Muscle of leg (tissue), 11 donors: ENCODE results near the gene ANKRD31. TPM values are rescaled to one million over a fixed set of nuclear protein-coding genes. Genes with fewer than 3 reads are reported as not detected.
"Not testable (repeated sequence)": the region's sequence is repeated elsewhere in the genome, so short reads cannot be mapped to it uniquely, and the experiment has no call there.

Experiments used
- DNase-seq: peaks from one replicate; pipeline ENCODE4 v3.0.0; 2013
- H3K27ac ChIP-seq: one replicate; pipeline ENCODE4 v1.5.1; 2013; ENCODE audit warnings: mild to moderate bottlenecking, low read length, control low read depth
- H3K27me3 ChIP-seq: one replicate; pipeline ENCODE4 v1.6.1; 2013; ENCODE audit warnings: low read length; ENCODE audit not compliant: control insufficient read depth, insufficient read depth
- H3K36me3 ChIP-seq: one replicate; pipeline ENCODE4 v1.6.1; 2013; ENCODE audit warnings: low read length; ENCODE audit not compliant: control insufficient read depth, insufficient read depth
- H3K4me1 ChIP-seq: one replicate; pipeline ENCODE4 v1.6.1; 2013; ENCODE audit warnings: low read length; ENCODE audit not compliant: control insufficient read depth, insufficient read depth
- H3K4me3 ChIP-seq: one replicate; pipeline ENCODE4 v1.5.1; 2013; ENCODE audit warnings: low read length, control low read depth
- H3K9me3 ChIP-seq: replicated peaks from 2 replicates; pipeline ENCODE4 v1.6.1; 2013; ENCODE audit warnings: low read depth, low read length; ENCODE audit not compliant: control insufficient read depth
- WGBS: methylation state at CpG from one replicate; pipeline ENCODE4 v1.1.5; 2013; ENCODE audit warnings: missing lambda C conversion rate; ENCODE audit not compliant: insufficient coverage; 5-methylcytosine and 5-hydroxymethylcytosine counted together
- polyA plus RNA-seq, 8 donors: library from polyadenylated mRNA; unstranded; fragments of 120-200 nt; gene quantifications; one replicate each; pipeline versions ENCODE4 v1.2.1 to v1.2.3, GENCODE V29; 2013; ENCODE audit warnings: inconsistent platforms in 1 of 8, low replicate concordance in 1 of 8; ENCODE audit not compliant: insufficient read length in 8 of 8, insufficient read depth in 1 of 8
- total RNA-seq: library from RNA; stranded (reverse); fragments of 120-200 nt; gene quantifications from one replicate; pipeline ENCODE4 v1.2.4, GENCODE V29; 2013

The ANKRD31 gene
- total and polyA plus RNA-seq, 9 donors, result 0.06 to 0.27 (median 0.13) TPM

DNA sequence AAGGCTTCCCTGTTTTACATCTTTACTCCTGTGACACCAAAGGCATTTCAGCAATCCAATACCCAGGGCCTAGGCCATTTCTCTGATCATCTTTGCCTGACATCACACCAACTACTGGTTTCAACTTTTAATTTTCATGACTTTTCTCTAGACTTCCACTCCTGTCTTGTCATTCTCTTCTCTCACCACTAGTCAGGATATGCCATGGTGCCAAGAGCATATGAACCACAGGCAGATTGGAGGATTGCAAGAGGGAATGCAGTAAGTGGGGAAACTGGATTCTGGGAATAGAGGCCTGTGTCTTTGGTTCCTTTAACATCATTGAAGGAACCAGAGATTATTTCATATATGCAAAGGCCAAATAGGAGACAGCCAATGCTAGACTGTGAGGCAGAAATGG is 69.3 kb downstream of the ANKRD31 start:
- Histone ChIP-seq H3K4me1 (no peaks in the 10 kb centered on the region), H3K36me3 (no peaks in the 10 kb centered on the region), H3K9me3 (no peaks in the 10 kb centered on the region), H3K4me3 (no peak overlapping the region), H3K27ac (no peak overlapping the region), H3K27me3 (no peaks in the 10 kb centered on the region)
- no peak for DNase-seq

DNA sequence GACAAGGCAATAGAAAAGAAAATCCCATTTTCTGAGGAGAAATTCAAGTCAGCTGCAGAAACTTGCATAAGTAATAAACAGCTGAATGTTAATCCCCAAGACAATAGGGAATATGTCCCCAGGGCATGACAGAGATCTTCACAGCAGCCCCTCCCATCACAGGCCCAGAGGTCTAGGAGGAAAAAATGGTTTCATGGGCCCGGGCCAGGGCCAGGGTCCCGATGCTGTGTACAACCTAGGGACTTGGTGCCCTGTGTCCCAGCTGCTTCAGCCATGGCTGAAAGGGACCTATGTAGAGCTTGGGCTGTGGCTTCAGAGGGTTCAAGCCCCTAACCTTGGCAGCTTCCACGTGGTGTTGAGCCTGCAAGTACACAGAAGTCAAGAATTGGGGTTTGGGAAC is 75.2 kb downstream of the ANKRD31 start:
- H3K27ac ChIP-seq, H3K4me1 ChIP-seq, H3K9me3 ChIP-seq, H3K4me3 ChIP-seq, H3K36me3 ChIP-seq, DNase-seq, H3K27me3 ChIP-seq: not testable (repeated sequence)
- WGBS, result 50% methylated on average over 1 of the region's 3 CpGs

DNA sequence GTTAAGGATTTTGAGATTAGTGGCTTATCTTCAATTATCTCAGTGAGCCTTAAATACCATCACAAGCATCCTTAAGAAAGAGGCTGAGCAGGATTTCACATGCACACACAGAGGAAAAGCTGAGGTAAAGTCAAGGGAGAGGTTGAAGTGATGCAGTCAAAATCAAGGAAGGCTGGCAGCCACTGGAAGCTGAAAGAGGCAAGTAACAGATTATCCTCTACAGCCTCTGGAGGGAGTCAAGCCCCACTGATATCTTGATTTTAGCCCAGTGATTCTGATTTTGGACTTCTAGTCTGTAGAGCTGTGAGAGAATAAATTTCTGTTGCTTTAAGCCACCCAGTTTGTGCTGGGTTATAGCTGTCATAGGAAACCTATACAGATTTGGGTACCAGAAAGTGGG is 80.1 kb downstream of the ANKRD31 start:
- Histone ChIP-seq H3K4me3 (no peak overlapping the region), H3K36me3 (no peaks in the 10 kb centered on the region), H3K4me1 (no peaks in the 10 kb centered on the region), H3K9me3 (peaks cover 2% of the 10 kb centered on the region), H3K27me3 (no peaks in the 10 kb centered on the region), H3K27ac (no peak overlapping the region)
- no peak for DNase-seq

GRCh38 chr5:75152860-75153259 is 83.8 kb downstream of the ANKRD31 start:
- H3K27me3 ChIP-seq, result no peaks in the 10 kb centered on the region
- no peaks in the 10 kb centered on the region for H3K36me3 ChIP-seq
- no peak for DNase-seq
- H3K9me3 ChIP-seq, result no peaks in the 10 kb centered on the region
- H3K4me1 ChIP-seq, result no peaks in the 10 kb centered on the region
- no peak overlapping the region for H3K4me3 ChIP-seq
- H3K27ac ChIP-seq, result no peak overlapping the region

- Histone ChIP-seq H3K36me3 (no peaks in the 10 kb centered on the region), H3K4me3 (no peak overlapping the region), H3K4me1 (no peaks in the 10 kb centered on the region), H3K9me3 (no peaks in the 10 kb centered on the region), H3K27ac (no peak overlapping the region), H3K27me3 (no peaks in the 10 kb centered on the region)
- no CpG with 5 or more reads among the region's 2 CpGs for WGBS
- no peak for DNase-seq
Observed at GRCh38 chr5:75148051-75148450, 88.6 kb downstream of the ANKRD31 start.

- Histone ChIP-seq H3K27me3 (no peaks in the 10 kb centered on the region), H3K9me3 (no peaks in the 10 kb centered on the region), H3K36me3 (no peaks in the 10 kb centered on the region), H3K27ac (no peak overlapping the region), H3K4me3 (no peak overlapping the region), H3K4me1 (no peaks in the 10 kb centered on the region)
- 0% methylated on average over 1 of the region's 2 CpGs for WGBS
- no peak for DNase-seq
Observed at GRCh38 chr5:75142566-75143136, 94.0 kb downstream of the ANKRD31 start.

DNA sequence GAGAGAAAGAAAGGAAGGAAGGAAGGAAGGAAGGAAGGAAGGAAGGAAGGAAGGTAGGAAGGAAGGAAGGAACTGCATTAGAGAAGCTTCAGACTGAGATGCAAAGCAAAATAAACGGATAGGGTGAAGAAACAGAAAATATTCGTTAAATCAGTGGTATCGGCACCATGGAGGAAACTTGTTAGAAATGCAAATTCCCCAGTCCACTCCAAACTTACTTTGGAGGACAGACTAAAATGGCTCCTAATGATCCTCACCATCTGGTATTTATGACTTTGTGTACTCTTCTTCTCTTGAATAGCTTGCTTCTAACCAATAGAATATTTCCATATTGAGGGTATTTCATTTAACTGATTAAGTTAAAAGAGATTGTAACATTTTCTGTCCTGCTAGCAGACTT is 96.4 kb downstream of the ANKRD31 start:
- no peaks in the 10 kb centered on the region for H3K27me3 ChIP-seq
- no peak for DNase-seq
- no peak overlapping the region for H3K27ac ChIP-seq
- H3K4me1 ChIP-seq, result no peaks in the 10 kb centered on the region
- H3K36me3 ChIP-seq, result no peaks in the 10 kb centered on the region
- no peak overlapping the region for H3K4me3 ChIP-seq
- H3K9me3 ChIP-seq, result no peaks in the 10 kb centered on the region
- 100% methylated on average over 1 of the region's 3 CpGs for WGBS

- DNase-seq, result no peak
- H3K9me3 ChIP-seq, result no peaks in the 10 kb centered on the region
Observed at GRCh38 chr5:75138689-75139088, 98.0 kb downstream of the ANKRD31 start.

DNA sequence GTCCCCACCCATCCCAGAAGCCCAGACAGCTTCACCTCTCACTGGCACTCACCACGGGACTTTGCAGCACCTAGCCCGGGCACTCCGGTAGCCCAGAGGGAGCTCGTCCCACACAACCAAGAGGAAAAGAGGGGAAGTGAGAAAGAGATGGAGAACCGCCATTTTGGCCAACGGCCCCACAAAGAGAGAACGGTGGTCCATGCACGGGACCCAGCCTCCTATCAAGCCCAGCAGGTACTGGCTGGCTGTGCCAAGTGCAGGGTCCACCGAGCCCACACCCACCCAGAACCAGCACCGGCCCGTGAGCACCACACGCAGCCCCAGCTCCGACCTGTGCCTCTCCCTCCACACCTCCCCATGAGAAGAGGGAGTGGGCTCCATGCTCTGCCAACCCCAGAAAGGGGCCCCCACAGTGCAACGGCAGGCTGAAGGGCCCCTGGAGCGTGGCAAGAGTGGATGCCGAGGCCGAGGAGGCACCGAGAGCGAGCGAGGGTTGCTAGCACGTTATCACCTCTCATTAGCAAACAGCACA is 105.8 kb downstream of the ANKRD31 start:
- 91% methylated on average over 20 of the region's 21 CpGs for WGBS
- Histone ChIP-seq H3K36me3 (no peaks in the 10 kb centered on the region), H3K27me3 (no peaks in the 10 kb centered on the region)

More at GRCh38 chr5:75138689-75139088, 98.0 kb downstream of the ANKRD31 start:
- Histone ChIP-seq H3K36me3 (no peaks in the 10 kb centered on the region), H3K4me1 (no peaks in the 10 kb centered on the region), H3K27ac (no peak overlapping the region), H3K4me3 (no peak overlapping the region), H3K27me3 (no peaks in the 10 kb centered on the region)

GRCh38 chr5:75116856-75117255 is 119.8 kb downstream of the ANKRD31 start:
- Histone ChIP-seq H3K27me3 (no peaks in the 10 kb centered on the region), H3K4me1 (no peaks in the 10 kb centered on the region), H3K27ac (no peak overlapping the region), H3K4me3 (no peak overlapping the region), H3K9me3 (no peaks in the 10 kb centered on the region), H3K36me3 (no peaks in the 10 kb centered on the region)
- no peak for DNase-seq

More for the DNA sequence above, 105.8 kb downstream of the ANKRD31 start:
- no peaks in the 10 kb centered on the region for H3K4me1 ChIP-seq
- no peak overlapping the region for H3K27ac ChIP-seq
- H3K4me3 ChIP-seq, result no peak overlapping the region
- H3K9me3 ChIP-seq, result peaks cover 8% of the 10 kb centered on the region
- no peak for DNase-seq

DNA sequence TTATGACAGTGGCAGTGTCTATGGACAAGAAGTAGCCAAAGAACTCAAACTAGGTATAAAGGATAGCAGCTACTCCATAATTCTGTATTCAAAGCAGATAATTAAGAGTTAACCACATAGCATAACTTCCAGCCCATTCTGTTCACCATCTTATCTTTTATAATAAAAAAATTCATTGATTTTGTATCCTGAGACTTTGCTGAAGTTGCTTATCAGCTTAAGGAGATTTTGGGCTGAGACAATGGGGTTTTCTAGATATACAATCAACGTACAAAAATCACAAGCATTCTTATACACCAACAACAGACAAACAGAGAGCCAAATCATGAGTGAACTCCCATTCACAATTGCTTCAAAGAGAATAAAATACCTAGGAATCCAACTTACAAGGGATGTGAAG is 122.4 kb downstream of the ANKRD31 start:
- H3K4me1 ChIP-seq, H3K27me3 ChIP-seq, H3K27ac ChIP-seq, H3K9me3 ChIP-seq, DNase-seq, H3K4me3 ChIP-seq, H3K36me3 ChIP-seq: not testable (repeated sequence)
- no CpG with 5 or more reads among the region's 1 CpG for WGBS
